ENCODE results near the gene AP1B1.
"Not testable (repeated sequence)": the region's sequence is repeated elsewhere in the genome, so short reads cannot be mapped to it uniquely, and the experiment has no call there.

AP1B1 gene

GRCh38 chr22:29385748-29386147, 2.6 kb downstream of the AP1B1 start:
- no peak for DNase-seq

GRCh38 chr22:29385151-29385704, 3.1 kb downstream of the AP1B1 start:
- no peak for DNase-seq

- DNase-seq, result no peak
These were observed 4.6 kb downstream of the AP1B1 start for GRCh38 chr22:29383740-29384139.

- no peak for DNase-seq
These were observed 5.6 kb downstream of the AP1B1 start for GRCh38 chr22:29382580-29383302.

- DNase-seq, result no peak
These were observed 7.5 kb downstream of the AP1B1 start for GRCh38 chr22:29380856-29381255.

- DNase-seq, result no peak
These were observed 8.2 kb downstream of the AP1B1 start for GRCh38 chr22:29380032-29380781.

GRCh38 chr22:29379258-29379657, 9.1 kb downstream of the AP1B1 start:
- no peak for DNase-seq

- no peak for DNase-seq
These were observed 10.4 kb downstream of the AP1B1 start for GRCh38 chr22:29377979-29378378.

- not testable (repeated sequence) for DNase-seq
These were observed 11.7 kb downstream of the AP1B1 start for GRCh38 chr22:29376705-29377104.

GRCh38 chr22:29375398-29376076, 12.8 kb downstream of the AP1B1 start:
- DNase-seq, result no peak

- DNase-seq, result not testable (repeated sequence)
These were observed 13.6 kb downstream of the AP1B1 start for GRCh38 chr22:29374806-29375205.

GRCh38 chr22:29374401-29374800, 14.0 kb downstream of the AP1B1 start:
- no peak for DNase-seq

- no peak for DNase-seq
These were observed 17.8 kb downstream of the AP1B1 start for GRCh38 chr22:29370537-29370936.

GRCh38 chr22:29369460-29369859, 18.9 kb downstream of the AP1B1 start:
- no peak for DNase-seq

- no peak for DNase-seq
These were observed 28.9 kb downstream of the AP1B1 start for GRCh38 chr22:29359469-29359868.

GRCh38 chr22:29357193-29357890, 31.0 kb downstream of the AP1B1 start:
- not testable (repeated sequence) for DNase-seq

GRCh38 chr22:29353860-29354259, 34.5 kb downstream of the AP1B1 start:
- no peak for DNase-seq

GRCh38 chr22:29353286-29353685, 35.1 kb downstream of the AP1B1 start:
- no peak for DNase-seq

- DNase-seq, result no peak
These were observed 35.6 kb downstream of the AP1B1 start for GRCh38 chr22:29352778-29353177.

- no peak for DNase-seq
These were observed 36.5 kb downstream of the AP1B1 start for GRCh38 chr22:29351891-29352290.

- no peak for DNase-seq
These were observed 37.3 kb downstream of the AP1B1 start for GRCh38 chr22:29351042-29351441.

GRCh38 chr22:29348956-29349355, 39.4 kb downstream of the AP1B1 start:
- no peak for DNase-seq

- DNase-seq, result no peak
These were observed 40.3 kb downstream of the AP1B1 start for GRCh38 chr22:29348041-29348440.

All from activated effector memory CD4-positive, alpha-beta T cell treated with Interleukin-2 at 50 U/mL for 16 hours (primary cell).